AG20443 (cell line): ENCODE results near the gene VPS18.
A peak's percentile ranks its signal among the peaks of the same experiment; 100 is the strongest.

Experiments used
- DNase-seq: peaks from one replicate; pipeline ENCODE4 v3.0.0; 2012; ENCODE audit warnings: low spot score, mixed read lengths

Gene VPS18, protein sequence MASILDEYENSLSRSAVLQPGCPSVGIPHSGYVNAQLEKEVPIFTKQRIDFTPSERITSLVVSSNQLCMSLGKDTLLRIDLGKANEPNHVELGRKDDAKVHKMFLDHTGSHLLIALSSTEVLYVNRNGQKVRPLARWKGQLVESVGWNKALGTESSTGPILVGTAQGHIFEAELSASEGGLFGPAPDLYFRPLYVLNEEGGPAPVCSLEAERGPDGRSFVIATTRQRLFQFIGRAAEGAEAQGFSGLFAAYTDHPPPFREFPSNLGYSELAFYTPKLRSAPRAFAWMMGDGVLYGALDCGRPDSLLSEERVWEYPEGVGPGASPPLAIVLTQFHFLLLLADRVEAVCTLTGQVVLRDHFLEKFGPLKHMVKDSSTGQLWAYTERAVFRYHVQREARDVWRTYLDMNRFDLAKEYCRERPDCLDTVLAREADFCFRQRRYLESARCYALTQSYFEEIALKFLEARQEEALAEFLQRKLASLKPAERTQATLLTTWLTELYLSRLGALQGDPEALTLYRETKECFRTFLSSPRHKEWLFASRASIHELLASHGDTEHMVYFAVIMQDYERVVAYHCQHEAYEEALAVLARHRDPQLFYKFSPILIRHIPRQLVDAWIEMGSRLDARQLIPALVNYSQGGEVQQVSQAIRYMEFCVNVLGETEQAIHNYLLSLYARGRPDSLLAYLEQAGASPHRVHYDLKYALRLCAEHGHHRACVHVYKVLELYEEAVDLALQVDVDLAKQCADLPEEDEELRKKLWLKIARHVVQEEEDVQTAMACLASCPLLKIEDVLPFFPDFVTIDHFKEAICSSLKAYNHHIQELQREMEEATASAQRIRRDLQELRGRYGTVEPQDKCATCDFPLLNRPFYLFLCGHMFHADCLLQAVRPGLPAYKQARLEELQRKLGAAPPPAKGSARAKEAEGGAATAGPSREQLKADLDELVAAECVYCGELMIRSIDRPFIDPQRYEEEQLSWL

DNA sequence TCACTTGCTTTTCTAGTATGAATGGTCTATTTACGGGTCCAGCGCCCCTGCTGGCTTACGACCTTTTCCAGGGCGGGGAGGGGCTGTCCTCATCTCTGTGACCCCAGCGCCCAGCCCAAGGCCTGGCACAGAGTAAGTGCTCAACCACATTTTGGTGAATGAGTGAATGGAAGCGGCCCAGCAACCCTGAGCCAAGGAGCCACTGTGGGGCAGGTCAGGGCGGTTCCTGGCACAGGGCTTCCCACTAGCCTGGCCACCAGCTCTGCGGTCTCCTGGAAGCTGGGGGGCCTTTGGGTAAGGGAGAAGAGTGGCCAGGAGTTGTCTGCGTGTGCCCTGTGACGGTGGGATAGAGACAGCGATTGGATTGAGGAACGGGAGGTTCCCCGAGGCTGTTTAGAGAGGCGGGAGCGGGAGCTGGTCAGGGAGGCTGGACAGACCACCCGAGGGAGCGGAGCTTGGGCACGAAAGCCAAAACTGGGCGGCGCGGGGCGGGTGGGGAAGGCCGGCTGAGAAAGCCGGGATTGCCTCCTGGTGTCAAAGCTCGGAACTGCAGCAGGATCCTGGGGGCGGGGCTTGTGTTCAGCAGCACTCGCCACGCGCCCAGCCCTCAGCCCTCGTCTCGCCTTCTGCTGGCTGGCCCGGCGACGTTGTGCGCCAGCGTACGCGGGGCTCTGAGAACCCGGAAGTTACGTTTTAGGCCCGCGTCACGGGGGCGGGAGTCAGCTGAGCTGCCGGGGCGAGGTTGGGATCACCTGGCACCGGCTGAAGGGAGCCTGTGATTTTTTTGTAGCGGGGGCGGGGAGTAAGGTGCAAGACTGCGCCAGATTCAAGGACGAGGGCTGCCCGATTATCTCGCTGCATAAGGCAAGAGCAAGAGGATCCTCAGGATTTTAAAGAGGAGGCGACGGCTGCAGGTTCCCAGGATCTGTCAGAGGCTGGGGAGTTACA, at the start of gene VPS18:
Gene VPS18, plus strand, starts transcription at position 718 of the 948 bp plus-strand sequence. CDS start 319 bp downstream, outside the sequence.
- peak; percentile 97 for DNase-seq

DNA sequence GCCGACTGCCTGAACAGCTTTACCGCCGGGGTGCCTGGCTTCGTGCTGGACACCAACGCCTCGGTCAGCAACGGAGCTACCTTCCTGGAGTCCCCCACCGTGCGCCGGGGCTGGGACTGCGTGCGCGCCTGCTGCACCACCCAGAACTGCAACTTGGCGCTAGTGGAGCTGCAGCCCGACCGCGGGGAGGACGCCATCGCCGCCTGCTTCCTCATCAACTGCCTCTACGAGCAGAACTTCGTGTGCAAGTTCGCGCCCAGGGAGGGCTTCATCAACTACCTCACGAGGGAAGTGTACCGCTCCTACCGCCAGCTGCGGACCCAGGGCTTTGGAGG, 49.6 kb upstream of the VPS18 start:
- peak; percentile 52 for DNase-seq

DNA sequence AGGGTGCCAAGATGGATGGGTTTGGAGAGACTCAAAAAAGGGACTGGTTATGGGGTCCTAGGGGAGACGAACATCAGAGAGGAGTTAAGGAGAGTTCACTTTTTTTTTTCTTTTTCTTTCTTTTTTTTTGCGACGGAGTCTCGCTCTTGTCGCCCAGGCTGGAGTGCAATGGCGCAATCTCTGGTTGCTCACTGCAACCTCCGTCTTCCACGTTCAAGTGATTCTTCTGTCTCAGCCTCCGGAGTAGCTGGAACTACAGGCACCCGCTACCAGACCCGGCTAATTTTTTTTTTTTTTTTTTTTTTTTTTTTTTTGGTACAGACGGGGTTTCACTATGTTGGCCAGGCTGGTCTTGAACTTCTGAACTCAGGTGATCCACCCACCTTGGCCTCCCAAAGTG, 49.2 kb upstream of the VPS18 start:
- DNase-seq: no peak

DNA sequence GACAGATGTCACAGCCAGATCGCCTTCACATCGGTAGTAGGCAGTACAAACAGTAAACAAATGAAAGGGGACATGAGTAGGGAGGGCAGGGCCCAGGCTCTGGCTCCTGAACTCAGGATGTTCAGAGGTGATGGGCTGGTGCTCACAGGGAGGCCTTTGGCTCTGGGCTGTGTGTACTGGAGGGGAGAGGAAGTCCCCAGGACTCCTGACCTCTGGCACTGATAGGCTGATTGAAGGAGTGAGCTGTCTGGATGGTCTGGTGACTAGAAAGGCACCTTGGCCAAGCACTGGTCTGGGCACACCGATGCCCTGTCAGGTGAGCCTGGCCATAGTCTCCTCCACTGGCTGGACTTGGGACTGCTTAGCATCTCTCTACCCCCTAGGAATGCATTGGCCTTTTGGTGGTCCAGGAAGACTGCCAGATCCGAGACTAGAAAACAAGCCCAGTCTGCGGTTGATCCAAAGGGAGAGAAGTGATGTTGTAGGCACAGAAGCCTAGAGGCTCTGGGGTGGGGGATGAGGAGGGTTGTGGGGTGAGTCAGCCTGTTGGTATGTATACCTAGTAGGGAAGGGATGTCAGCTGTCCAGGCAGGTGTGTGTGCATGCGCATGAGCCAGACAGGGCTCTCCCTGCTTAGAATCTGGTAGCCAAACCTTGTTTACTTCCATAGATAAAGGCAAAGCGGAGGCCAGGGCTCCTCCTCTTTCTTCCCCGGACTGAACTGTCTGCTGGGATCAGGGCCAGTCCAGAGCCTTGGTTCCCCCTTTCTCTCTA, 48.6 kb upstream of the VPS18 start:
- peak; percentile 12 for DNase-seq

DNA sequence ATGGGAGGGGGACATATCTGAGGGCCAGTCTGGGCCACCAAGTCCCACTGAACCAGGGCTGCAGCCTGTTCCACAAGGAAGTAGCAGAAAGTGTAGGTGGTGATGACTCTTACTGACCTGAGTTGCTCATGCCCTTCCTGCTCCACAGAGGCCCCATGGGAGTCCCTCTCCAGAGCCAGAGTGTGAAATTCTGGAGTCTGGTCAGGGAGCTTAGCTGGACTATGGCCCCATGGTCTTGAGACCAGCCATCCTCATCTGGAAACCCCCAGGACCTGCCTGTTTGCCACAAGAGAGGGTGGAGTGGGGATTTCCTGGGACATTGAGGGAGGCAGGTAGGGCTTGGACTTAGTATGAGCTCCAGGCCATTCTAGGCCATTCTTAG, 47.4 kb upstream of the VPS18 start:
- peak; percentile 5 for DNase-seq

DNA sequence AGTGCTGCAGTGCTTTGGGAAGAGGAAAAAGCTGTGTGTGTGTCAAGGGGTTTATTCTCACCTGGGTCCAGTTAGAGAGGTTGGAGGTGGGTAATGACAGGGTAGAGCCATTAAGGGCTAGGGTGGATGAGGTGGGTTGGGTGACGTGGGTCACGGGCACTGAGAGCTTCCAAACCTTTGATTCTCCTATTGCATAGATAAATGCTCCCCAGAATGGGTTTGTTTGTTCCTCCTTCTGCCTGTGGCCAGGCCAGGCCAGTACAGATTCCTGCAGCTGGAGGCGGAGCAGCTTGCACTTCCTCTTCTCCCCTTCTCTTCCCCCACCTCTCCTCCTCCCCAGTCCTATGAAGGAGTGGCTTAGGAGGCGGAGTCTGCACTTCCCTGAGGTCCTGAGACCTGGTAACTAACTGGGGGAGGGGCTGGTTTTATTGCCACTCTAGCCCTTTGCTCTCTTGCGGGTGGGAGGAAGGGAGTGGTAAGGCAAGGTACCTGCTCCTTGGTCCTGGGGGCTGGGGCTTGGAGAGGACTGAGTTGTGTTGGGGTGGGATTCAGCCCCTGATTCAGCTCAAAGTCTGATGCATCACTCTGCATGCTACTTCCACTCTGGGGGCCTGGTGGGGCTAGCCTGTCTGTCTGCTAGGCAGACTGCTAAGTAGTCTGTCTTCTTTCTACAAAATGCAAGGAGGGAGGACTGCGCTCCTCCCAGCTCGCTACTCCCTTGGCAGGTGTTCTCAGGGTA, 46.9 kb upstream of the VPS18 start:
- DNase-seq: peak; percentile 27

DNA sequence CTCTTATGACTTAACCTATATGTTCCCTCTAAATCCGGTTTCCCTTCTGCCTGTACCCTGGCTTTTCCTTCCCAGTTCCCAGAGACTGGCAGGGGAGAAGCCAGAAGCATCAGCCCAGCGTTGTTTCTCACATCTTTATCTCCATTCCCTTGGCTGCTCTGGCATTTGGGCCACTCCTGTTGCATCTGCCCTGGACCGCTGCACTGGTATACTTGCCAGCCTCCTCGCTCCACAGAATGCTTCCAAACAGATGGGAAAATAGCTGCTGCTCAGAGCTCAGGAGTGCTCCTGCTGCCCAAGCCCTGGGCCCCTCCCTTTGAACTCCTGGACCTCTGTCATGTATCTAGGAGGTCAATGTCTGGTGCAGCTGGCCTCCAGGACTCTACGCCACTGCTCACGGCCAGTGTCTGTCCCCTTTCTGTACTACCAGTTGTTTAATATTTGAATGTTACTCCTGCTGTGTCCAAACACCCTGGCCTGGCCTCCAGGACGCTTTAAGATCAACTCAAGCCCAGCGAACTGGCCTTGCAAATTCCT, 43.6 kb upstream of the VPS18 start:
- no peak for DNase-seq

DNA sequence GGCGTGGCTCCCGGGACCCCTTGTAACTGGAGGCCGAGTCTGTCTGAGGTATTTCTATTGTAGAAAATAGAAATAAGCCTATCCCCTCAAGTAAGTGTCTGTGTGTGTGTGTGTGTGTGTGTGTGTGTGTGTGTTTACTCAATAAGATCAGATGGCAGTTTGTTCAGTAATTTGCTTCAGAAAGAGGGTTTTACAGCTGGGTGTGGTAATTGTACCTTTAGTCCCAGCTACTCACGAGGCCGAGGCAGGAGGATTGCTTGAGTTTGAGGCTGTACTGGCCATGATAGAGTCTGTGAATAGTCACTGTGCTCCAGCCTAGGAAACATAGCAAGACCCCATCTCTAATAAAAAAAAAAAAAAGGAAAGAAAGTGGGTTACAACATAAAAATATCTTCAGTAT, 41.7 kb upstream of the VPS18 start:
- DNase-seq: no peak

DNA sequence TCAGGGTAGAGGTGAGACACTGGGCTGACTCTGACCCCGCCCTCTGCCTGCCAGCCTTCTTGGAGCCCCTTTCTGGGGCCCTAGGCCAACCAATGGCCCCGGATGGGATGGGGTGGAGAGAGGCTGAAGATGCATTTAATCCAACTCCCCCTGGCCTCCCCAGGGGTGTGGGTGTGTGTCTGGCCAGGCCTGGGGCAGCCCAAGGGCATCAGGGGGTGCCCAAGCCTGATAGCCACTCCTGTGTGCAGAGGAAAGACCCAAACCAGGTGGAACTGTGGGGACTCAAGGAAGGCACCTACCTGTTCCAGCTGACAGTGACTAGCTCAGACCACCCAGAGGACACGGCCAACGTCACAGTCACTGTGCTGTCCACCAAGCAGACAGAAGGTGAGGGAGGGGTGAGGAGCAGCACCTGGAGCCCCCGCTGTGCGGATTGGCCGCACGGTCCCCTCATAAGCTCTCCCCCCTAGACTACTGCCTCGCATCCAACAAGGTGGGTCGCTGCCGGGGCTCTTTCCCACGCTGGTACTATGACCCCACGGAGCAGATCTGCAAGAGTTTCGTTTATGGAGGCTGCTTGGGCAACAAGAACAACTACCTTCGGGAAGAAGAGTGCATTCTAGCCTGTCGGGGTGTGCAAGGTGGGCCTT, 40.9 kb upstream of the VPS18 start:
- no peak for DNase-seq

DNA sequence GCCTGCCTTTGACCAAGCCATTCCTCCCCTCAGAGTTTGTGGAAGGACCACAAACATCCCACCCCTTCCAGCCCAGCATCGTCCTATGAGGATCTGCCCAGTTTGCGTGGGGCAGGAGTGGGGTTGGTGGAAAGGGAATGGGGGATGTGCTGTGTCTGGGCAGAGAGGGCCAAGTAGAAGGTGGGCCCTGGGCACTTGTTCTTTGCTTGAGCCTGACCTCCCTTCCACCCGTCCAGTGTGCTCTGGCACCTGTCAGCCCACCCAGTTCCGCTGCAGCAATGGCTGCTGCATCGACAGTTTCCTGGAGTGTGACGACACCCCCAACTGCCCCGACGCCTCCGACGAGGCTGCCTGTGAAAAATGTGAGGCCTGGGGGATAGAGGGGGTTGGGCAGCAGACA, 40.1 kb upstream of the VPS18 start:
- peak; percentile 7 for DNase-seq

DNA sequence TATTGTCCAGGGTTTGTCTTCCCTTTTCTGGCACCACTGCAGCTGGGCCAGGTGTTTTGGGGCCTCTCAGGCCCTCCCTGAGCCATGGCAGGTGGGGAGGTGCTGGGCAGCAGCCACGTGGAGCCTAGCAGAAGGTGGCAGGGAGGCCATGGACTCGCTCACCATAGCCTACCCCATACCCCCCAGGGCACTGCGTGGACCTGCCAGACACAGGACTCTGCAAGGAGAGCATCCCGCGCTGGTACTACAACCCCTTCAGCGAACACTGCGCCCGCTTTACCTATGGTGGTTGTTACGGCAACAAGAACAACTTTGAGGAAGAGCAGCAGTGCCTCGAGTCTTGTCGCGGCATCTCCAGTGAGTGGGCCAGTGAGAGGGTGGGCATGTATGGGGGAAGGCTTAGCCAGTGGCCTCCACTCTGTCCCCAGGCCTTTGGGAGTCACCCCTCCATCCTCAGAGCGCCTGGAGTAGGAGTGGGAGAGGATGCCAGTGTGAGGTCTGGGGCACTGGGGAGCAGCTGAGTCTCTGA, 38.5 kb upstream of the VPS18 start:
- DNase-seq: peak; percentile 7

DNA sequence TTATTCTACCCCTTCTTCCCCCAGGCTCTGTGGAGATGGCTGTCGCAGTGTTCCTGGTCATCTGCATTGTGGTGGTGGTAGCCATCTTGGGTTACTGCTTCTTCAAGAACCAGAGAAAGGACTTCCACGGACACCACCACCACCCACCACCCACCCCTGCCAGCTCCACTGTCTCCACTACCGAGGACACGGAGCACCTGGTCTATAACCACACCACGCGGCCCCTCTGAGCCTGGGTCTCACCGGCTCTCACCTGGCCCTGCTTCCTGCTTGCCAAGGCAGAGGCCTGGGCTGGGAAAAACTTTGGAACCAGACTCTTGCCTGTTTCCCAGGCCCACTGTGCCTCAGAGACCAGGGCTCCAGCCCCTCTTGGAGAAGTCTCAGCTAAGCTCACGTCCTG, 37.5 kb upstream of the VPS18 start:
- DNase-seq: peak; percentile 5

DNA sequence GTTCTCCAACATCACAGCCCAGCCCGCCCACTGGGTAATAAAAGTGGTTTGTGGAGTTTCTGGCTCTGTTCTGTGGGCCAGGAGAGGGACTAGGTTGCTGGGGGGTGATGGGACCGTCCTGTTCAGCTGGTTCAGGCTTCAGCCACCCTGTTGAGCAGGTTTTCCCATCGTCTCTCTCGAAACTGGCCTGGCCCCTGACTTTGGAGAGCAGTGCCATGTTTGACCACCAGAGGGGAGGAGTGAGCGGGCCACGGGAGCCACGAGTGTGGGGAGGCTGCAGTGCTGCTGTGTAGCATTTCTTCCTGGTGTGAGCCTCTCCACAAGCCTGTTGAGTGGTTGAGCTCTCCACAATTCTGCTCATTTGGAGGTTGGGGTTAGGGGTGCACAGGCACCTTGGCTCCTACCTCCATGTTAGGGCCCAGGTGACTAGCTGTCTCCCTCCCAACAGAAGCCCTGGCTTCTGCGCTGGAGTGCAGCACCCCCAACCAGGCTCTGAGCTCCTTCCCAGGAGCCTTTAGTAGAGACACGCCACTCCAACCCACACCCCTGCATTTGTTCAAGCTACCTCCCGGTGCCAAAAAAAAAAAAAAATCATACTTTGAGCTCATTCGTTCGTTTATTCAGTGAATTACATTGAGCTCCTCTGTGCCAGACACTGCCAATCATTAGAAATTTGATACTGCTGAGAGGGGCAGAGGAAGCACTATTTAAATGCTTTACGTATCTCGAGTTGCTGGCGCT, 36.5 kb upstream of the VPS18 start:
- DNase-seq: peak; percentile 94

DNA sequence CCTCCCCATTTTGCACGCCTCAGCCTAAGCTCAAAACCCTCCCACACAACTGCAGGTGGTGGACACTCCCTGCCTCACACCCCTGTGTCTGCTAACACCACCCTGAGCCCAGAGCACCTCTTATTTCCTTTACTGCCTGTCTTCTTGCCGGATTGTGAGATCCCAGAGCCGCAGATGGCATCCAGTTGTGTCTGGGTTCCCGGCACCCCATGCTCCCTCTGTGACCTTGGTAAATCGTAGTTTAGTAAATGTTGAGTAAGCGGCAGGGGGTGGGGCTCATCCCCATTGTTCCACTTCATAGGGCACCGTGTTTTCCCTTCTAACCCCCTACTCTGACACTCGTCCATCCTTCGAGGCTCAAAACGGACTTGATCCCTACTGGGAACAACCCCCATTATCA, 35.5 kb upstream of the VPS18 start:
- DNase-seq: peak; percentile 8

DNA sequence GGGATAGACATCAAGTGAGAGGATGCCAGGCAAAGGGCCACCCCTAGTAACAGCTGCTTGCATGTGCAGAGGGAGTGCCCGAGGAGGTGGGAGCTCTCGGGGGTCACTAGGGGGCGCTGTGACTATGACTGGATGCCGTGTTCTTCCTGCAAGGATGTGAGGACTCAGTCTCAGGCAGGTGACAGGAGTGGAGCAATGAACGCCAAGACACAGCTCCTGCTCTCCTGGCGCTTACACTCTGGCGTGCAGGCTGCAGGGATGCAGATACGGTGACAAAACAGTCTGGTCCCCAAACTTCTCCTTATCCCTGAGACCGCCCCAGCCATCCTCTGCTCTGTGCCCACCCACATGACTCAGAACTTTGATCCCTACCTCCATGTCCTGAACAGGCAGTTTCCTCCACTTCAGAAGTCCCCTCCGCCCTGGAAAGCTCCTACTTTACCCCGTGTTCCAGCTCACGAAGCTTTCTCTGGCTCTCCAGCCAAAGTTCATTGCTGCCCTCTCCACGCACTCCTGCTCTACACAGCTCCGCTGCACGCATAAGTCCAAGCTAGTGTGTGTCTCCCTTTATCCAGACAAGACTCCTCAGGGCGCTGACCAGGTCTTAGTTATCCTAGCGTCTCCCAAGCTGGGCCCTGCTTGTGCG, 34.9 kb upstream of the VPS18 start:
- DNase-seq: peak; percentile 86

DNA sequence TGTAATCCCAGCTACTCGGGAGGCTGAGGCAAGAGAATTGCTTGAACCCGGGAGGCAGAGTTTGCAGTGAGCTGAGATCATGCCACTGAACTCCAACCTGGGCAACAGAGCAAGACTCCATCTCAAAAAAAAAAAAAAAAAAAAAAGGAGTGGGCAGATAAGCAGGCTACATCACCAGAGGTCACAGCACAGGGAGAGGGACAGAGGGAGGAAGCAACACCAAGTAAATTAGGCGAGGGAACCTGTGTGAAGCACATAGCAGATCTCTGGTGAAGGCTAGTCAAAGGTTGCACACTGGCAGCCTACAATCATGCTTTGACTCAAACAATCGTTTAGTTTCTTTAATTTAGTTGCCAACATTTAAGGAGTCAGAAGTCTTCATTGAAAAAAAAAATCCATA, 33.1 kb upstream of the VPS18 start:
- peak; percentile 5 for DNase-seq

DNA sequence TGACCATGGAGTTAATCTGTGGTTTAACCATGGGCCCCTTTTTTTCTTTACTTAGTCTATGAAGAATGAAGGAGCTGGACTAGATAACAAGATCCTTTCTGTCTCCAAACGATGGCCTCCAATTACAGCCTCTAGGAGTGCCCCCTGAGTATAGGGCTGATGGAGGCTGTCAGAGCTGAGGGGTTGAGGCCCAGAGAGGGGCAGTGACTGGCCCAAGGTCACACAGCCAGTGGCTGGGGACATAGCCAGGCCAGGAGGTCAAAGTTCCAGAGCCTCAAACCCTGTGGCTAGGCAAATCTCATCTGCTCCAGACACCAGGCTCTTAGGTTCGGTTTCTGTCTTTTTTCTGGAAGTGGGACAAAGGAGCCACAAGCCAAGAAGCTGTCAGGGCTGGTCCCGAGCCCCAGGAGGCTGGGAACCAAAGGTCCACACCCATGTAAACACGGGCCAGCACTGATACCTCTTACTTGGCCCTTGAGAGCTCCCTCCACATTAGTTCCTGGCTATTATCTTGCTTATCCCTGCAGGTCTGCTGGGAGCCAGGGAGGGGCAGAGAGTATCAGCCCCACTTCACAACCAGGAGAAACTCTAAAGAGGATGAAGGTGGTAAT, 30.5 kb upstream of the VPS18 start:
- DNase-seq: no peak

DNA sequence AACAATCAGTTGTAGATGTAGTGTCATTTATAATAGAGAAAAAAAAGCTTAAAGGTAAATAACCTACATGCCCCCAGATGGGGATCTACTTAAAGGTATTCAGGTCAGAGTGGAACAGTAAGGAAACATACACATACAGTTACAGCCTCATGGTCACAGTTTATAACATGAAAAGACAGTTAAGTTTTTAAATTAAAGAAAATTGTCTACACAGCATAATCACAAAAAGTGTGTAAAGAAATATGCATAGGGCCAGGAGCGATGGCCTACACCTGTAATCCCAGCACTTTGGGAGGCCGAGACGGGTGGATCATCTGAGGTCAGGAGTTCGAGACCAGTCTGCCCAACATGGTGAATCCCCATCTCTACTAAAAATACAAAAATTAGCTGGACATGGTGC, 27.1 kb upstream of the VPS18 start:
- DNase-seq: no peak
